Astrocyte (in vitro differentiated cells and primary cell): ENCODE measurements around the gene SH3BP5. TPM values are rescaled to one million over a fixed set of nuclear protein-coding genes. Genes with fewer than 3 reads are reported as not detected.

Experiments
- DNase-seq: peaks from one replicate; pipeline ENCODE4 v3.0.0-alpha.2; 2010; ENCODE audit warnings: low read depth
- FAIRE-seq: peaks from 2 replicates; lab custom pipeline; 2011; peaks lifted over from hg19 to GRCh38; lab: Jason Lieb, UNC
- H2AFZ ChIP-seq: 2 replicates; pipeline ENCODE4 v1.6.0; 2012; ENCODE audit warnings: low read depth, low read length, inconsistent platforms
- H3K27ac ChIP-seq: 2 replicates; pipeline ENCODE4 v1.5.1; 2011; ENCODE audit warnings: low read depth, low read length, inconsistent platforms
- H3K27me3 ChIP-seq: 2 replicates; pipeline ENCODE4 v1.6.0; 2011; ENCODE audit warnings: low read length, inconsistent platforms; ENCODE audit not compliant: insufficient read depth
- H3K36me3 ChIP-seq: 2 replicates; pipeline ENCODE4 v1.5.1; 2011; ENCODE audit warnings: low read length, inconsistent platforms; ENCODE audit not compliant: insufficient read depth
- H3K4me1 ChIP-seq: 2 replicates; pipeline ENCODE4 v1.5.1; 2011; ENCODE audit warnings: low read length, inconsistent platforms; ENCODE audit not compliant: insufficient read depth
- H3K4me2 ChIP-seq: 2 replicates; pipeline ENCODE4 v1.6.0; 2012; ENCODE audit warnings: low read length, inconsistent platforms
- H3K4me3 ChIP-seq: 2 replicates; pipeline ENCODE4 v1.5.1; 2011; ENCODE audit warnings: low read depth, mild to moderate bottlenecking, low read length, inconsistent platforms; ENCODE audit not compliant: insufficient read depth
- H3K79me2 ChIP-seq: 2 replicates; pipeline ENCODE4 v1.6.0; 2012; ENCODE audit warnings: mild to moderate bottlenecking, low read length, inconsistent platforms; ENCODE audit not compliant: insufficient read depth
- H3K9ac ChIP-seq: 2 replicates; pipeline ENCODE4 v1.6.0; 2012; ENCODE audit warnings: mild to moderate bottlenecking, low read length, inconsistent platforms
- H3K9me3 ChIP-seq: 2 replicates; pipeline ENCODE4 v1.5.1; 2012; ENCODE audit warnings: low read depth, mild to moderate bottlenecking, low read length, inconsistent platforms; ENCODE audit not compliant: insufficient read depth
- H4K20me1 ChIP-seq: 2 replicates; pipeline ENCODE4 v1.6.0; 2012; ENCODE audit warnings: low read length, inconsistent platforms; ENCODE audit not compliant: insufficient read depth
- H3K27ac Mint-ChIP-seq: one replicate; pipeline ENCODE4 v1.8.0; 2021; ENCODE audit warnings: mild to moderate bottlenecking, mixed read lengths; ENCODE audit not compliant: unreplicated experiment
- H3K27me3 Mint-ChIP-seq: one replicate; pipeline ENCODE4 v1.8.0; 2021; ENCODE audit warnings: low read depth, mixed read lengths; ENCODE audit not compliant: unreplicated experiment
- H3K36me3 Mint-ChIP-seq: one replicate; pipeline ENCODE4 v1.8.0; 2021; ENCODE audit warnings: low read depth, mixed read lengths; ENCODE audit not compliant: unreplicated experiment
- H3K4me1 Mint-ChIP-seq: one replicate; pipeline ENCODE4 v1.8.0; 2021; ENCODE audit warnings: low read depth, mixed read lengths; ENCODE audit not compliant: unreplicated experiment
- H3K4me3 Mint-ChIP-seq: one replicate; pipeline ENCODE4 v1.8.0; 2021; ENCODE audit warnings: mild to moderate bottlenecking, moderate library complexity, mixed read lengths; ENCODE audit not compliant: unreplicated experiment
- H3K9me3 Mint-ChIP-seq: one replicate; pipeline ENCODE4 v1.8.0; 2021; ENCODE audit warnings: mild to moderate bottlenecking, mixed read lengths; ENCODE audit not compliant: unreplicated experiment
- EZH2 ChIP-seq: IDR thresholded peaks from 2 replicates; pipeline ENCODE4 v1.6.1; 2012; ENCODE audit warnings: mild to moderate bottlenecking, low read length, inconsistent platforms; ENCODE audit not compliant: insufficient read depth
- total RNA-seq: library from RNA; stranded (reverse); gene quantifications from 2 replicates; pipeline ENCODE4 v1.2.1, GENCODE V29; 2021
- TF ChIP-seq, protein P1 (sequence below): IDR thresholded peaks from 2 replicates; pipeline ENCODE4 v1.5.1; 2011; ENCODE audit warnings: low read depth, mild to moderate bottlenecking, inconsistent platforms, low read length, moderate library complexity; ENCODE audit not compliant: insufficient read depth

Gene SH3BP5
- total RNA-seq, 1 donor from 2014 or later: 25.2 TPM

DNA sequence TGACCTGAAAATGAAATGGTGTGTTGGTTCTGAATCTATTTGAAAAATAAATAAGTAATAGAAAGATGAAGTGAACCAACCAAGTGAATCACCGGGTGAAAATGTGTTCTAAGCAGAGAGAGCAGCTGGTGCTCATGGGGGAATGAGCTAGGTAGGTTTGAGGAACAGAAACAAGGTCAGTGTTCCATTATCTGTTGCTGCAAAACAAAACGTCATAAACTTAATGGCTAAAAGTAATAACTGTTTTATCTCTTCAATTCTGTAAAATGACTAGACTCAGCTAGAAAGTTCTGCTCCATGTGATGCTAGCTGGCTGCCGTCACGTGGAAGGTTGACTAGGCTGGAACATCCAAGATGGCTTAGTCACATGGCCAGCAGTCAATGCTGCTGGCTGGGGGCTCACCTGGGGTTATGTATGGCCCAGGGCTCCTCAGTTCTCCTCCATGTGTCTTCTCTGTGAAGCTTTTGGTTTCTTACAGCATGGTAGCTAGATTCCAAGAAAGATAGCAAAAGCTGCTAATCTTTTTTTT is 13.3 kb upstream of the SH3BP5 start:
- Mint-ChIP-seq H3K27ac (no peak overlapping the region), H3K4me3 (no peak overlapping the region), H3K36me3 (no peaks in the 10 kb centered on the region), H3K27me3 (peaks cover 2% of the 10 kb centered on the region), H3K4me1 (no peaks in the 10 kb centered on the region), H3K9me3 (no peaks in the 10 kb centered on the region)
- H3K36me3 ChIP-seq: no peaks in the 10 kb centered on the region
- H2AFZ ChIP-seq: no peak overlapping the region
- no peak overlapping the region for H3K27ac ChIP-seq
- no peak for FAIRE-seq
- no peaks in the 10 kb centered on the region for H3K79me2 ChIP-seq
- H3K27me3 ChIP-seq: peaks cover 18% of the 10 kb centered on the region
- no peak overlapping the region for H3K4me3 ChIP-seq
- H4K20me1 ChIP-seq: no peaks in the 10 kb centered on the region
- no peak for DNase-seq
- no peak for TF ChIP-seq EZH2
- TF ChIP-seq, protein P1, sequence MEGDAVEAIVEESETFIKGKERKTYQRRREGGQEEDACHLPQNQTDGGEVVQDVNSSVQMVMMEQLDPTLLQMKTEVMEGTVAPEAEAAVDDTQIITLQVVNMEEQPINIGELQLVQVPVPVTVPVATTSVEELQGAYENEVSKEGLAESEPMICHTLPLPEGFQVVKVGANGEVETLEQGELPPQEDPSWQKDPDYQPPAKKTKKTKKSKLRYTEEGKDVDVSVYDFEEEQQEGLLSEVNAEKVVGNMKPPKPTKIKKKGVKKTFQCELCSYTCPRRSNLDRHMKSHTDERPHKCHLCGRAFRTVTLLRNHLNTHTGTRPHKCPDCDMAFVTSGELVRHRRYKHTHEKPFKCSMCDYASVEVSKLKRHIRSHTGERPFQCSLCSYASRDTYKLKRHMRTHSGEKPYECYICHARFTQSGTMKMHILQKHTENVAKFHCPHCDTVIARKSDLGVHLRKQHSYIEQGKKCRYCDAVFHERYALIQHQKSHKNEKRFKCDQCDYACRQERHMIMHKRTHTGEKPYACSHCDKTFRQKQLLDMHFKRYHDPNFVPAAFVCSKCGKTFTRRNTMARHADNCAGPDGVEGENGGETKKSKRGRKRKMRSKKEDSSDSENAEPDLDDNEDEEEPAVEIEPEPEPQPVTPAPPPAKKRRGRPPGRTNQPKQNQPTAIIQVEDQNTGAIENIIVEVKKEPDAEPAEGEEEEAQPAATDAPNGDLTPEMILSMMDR: no peak
- no peaks in the 10 kb centered on the region for H3K9me3 ChIP-seq
- H3K9ac ChIP-seq: no peak overlapping the region
- H3K4me2 ChIP-seq: no peak overlapping the region
- H3K4me1 ChIP-seq: no peaks in the 10 kb centered on the region

DNA sequence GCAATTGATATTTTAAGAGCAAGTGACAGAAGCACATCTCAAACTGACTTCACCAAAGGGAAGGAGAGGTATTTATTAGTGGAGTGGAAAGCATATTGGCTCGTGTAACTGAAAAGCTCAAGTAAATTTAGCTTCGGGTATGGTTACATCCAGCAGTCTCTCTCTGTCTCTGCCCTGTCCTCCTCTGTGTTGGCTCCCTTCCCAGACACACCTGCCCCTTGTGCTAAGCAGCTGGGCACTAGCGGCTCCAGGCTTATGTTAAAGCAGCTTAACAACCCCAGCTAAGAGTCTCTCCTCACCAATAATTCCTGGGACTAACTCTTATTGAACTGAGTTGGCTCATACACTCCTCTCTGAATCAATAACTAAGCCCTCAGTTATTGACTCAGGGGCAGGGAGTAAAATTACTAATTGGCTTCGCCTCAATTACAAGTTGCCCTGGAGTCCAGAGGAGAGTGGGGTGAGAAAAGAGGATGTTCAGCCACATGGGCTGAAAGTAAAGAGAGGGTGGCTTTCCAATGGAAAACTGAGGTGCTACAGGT is 12.8 kb upstream of the SH3BP5 start:
- Histone ChIP-seq H3K4me2 (no peak overlapping the region), H3K9me3 (no peaks in the 10 kb centered on the region), H3K27ac (no peak overlapping the region), H3K9ac (no peak overlapping the region), H3K27me3 (peaks cover 18% of the 10 kb centered on the region), H3K36me3 (no peaks in the 10 kb centered on the region), H3K4me3 (no peak overlapping the region), H4K20me1 (no peaks in the 10 kb centered on the region), H3K79me2 (no peaks in the 10 kb centered on the region), H3K4me1 (no peaks in the 10 kb centered on the region), H2AFZ (no peak overlapping the region)
- H3K27ac Mint-ChIP-seq: no peak overlapping the region
- TF ChIP-seq EZH2: no peak
- TF ChIP-seq, protein P1: no peak
- FAIRE-seq (no peak), DNase-seq (no peak)
- no peaks in the 10 kb centered on the region for H3K4me1 Mint-ChIP-seq
- peaks cover 2% of the 10 kb centered on the region for H3K27me3 Mint-ChIP-seq
- H3K9me3 Mint-ChIP-seq: no peaks in the 10 kb centered on the region
- H3K4me3 Mint-ChIP-seq: no peak overlapping the region
- no peaks in the 10 kb centered on the region for H3K36me3 Mint-ChIP-seq

DNA sequence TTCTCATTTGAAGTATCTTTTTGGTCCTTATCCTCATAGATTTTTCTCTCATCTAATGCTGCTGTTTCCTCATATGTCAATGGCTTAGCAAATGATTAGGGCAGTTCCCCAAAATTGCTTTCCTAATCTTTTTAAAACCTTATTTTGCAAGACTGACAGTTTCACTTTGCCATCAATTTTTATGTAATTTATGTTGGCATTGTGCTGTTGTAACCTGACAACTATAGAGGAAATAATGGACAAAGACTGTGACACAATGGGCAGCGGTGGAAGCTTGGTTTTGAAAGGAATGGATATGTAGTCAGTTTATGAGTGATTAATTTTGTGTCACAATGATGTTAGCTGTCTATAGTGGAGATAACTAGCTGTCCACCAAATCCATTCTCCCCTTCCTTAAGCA is 10.6 kb upstream of the SH3BP5 start:
- Histone ChIP-seq H3K27me3 (peaks cover 18% of the 10 kb centered on the region), H3K79me2 (no peaks in the 10 kb centered on the region), H3K4me3 (no peak overlapping the region), H3K4me2 (no peak overlapping the region), H4K20me1 (no peaks in the 10 kb centered on the region), H3K4me1 (no peaks in the 10 kb centered on the region), H3K9ac (no peak overlapping the region), H3K36me3 (no peaks in the 10 kb centered on the region), H3K9me3 (no peaks in the 10 kb centered on the region), H2AFZ (no peak overlapping the region), H3K27ac (no peak overlapping the region)
- Mint-ChIP-seq H3K27ac (no peak overlapping the region), H3K4me1 (peaks cover 5% of the 10 kb centered on the region), H3K36me3 (no peaks in the 10 kb centered on the region), H3K4me3 (no peak overlapping the region), H3K27me3 (peaks cover 2% of the 10 kb centered on the region), H3K9me3 (no peaks in the 10 kb centered on the region)
- no peak for TF ChIP-seq EZH2
- TF ChIP-seq, protein P1: no peak
- DNase-seq (no peak), FAIRE-seq (no peak)
